GM12878 (cell line): ENCODE results near the gene RHBDF2. TPM values are rescaled to one million over a fixed set of nuclear protein-coding genes. Genes with fewer than 3 reads are reported as not detected.

ENCODE experiments used
- ATAC-seq: fragments of 200-7000 bp; cut with Tn5 transposase; 3 replicates; pipeline ENCODE4 v1.9.1; 2020; ENCODE audit warnings: mild to moderate bottlenecking, moderate library complexity
- BruUV-seq: library from RNA; stranded (reverse); fragments of 400-500 nt; replicated peaks from 2 replicates; lab custom pipeline; 2021; lab: Mats Ljungman, UMichigan
- CTCF ChIA-PET: fragments of 300-600 bp; sonication (Branson Sonifier 250); formaldehyde crosslinking; extraction: SDS; loops from one replicate; lab custom pipeline; 2021; ENCODE audit warnings: inconsistent platforms; lab: Yijun Ruan, JAX
- POLR2A ChIA-PET: fragments of 350-600 bp; formaldehyde crosslinking; extraction: SDS; loops from one replicate; lab custom pipeline; 2021; ENCODE audit warnings: inconsistent platforms; lab: Charles Lee
- RAD21 ChIA-PET: fragments of 300-600 bp; sonication (Branson Sonifier 250); formaldehyde crosslinking; loops from one replicate; lab custom pipeline; 2023; ENCODE audit warnings: antibody characterized with exemption; ENCODE audit not compliant: unreplicated experiment; lab: Charles Lee
- SMC1A ChIA-PET: fragments of 300-600 bp; sonication (Branson Sonifier 250); formaldehyde crosslinking; loops from one replicate; lab custom pipeline; 2023; ENCODE audit not compliant: unreplicated experiment, uncharacterized antibody; lab: Charles Lee
- DNase-seq: peaks from one replicate; pipeline ENCODE4 v3.0.0-alpha.2; 2011; ENCODE audit warnings: low read depth, low spot score
- FAIRE-seq: peaks from 3 replicates; lab custom pipeline; 2011; peaks lifted over from hg19 to GRCh38; lab: Jason Lieb, UNC
- H2AFZ ChIP-seq: 2 replicates; pipeline ENCODE4 v1.6.0; 2011; ENCODE audit warnings: low read depth, low read length, control low read depth; ENCODE audit not compliant: control insufficient read depth
- H3K27ac ChIP-seq: 2 replicates; pipeline ENCODE4 v1.5.1; 2011; ENCODE audit warnings: control low read depth; ENCODE audit not compliant: control insufficient read depth, insufficient read depth
- H3K27me3 ChIP-seq, 2 experiments: replicated peaks in 1 of 2; 2 replicates each; pipeline versions ENCODE4 v1.6.0 to v1.6.1; 2011; ENCODE audit warnings: low read length in 1 of 2; ENCODE audit not compliant: control insufficient read depth in 2 of 2, insufficient read depth in 2 of 2
- H3K36me3 ChIP-seq, 2 experiments: 2 replicates each; pipeline ENCODE4 v1.5.1; 2011; ENCODE audit warnings: low read length in 1 of 2; ENCODE audit not compliant: control insufficient read depth in 2 of 2, insufficient read depth in 2 of 2
- H3K4me1 ChIP-seq: 2 replicates; pipeline ENCODE4 v1.6.1; 2011; ENCODE audit warnings: mild to moderate bottlenecking, low read length, moderate library complexity, mixed read lengths; ENCODE audit not compliant: control insufficient read depth, insufficient read depth
- H3K4me2 ChIP-seq: 2 replicates; pipeline ENCODE4 v1.6.0; 2011; ENCODE audit warnings: control low read depth; ENCODE audit not compliant: control insufficient read depth, insufficient read depth
- H3K4me3 ChIP-seq: fragments of 200-600 bp; sonication (generic); 2 replicates; pipeline ENCODE4 v1.5.1; 2016
- H3K79me2 ChIP-seq: 2 replicates; pipeline ENCODE4 v1.6.0; 2011; ENCODE audit warnings: low read length; ENCODE audit not compliant: control insufficient read depth, insufficient read depth
- H3K9ac ChIP-seq: 2 replicates; pipeline ENCODE4 v1.8.0; 2011; ENCODE audit warnings: low read length, control low read depth, mixed read lengths; ENCODE audit not compliant: control insufficient read depth, insufficient read depth
- H3K9me3 ChIP-seq: replicated peaks from 3 replicates; pipeline ENCODE4 v1.5.1; 2011; ENCODE audit warnings: mild to moderate bottlenecking, low read length; ENCODE audit not compliant: control insufficient read depth, insufficient read depth
- H4K20me1 ChIP-seq: 2 replicates; pipeline ENCODE4 v1.6.0; 2011; ENCODE audit not compliant: control insufficient read depth, insufficient read depth
- ASH2L ChIP-seq: fragments of 300-600, 200-600 bp; sonication (generic); IDR thresholded peaks from 2 replicates; pipeline ENCODE4 v1.6.1; 2017; ENCODE audit warnings: low read depth, mild to moderate bottlenecking, borderline replicate concordance
- BACH1 ChIP-seq: fragments of 450-650 bp; IDR thresholded peaks from 2 replicates; pipeline ENCODE4 v1.6.1; 2017; ENCODE audit warnings: mild to moderate bottlenecking, borderline replicate concordance
- BCL11A ChIP-seq: IDR thresholded peaks from 2 replicates; pipeline ENCODE4 v1.6.1; 2011; ENCODE audit warnings: low read depth, low read length
- E2F4 ChIP-seq: IDR thresholded peaks from 2 replicates; pipeline ENCODE4 v1.6.1; 2012; ENCODE audit warnings: low read depth, low read length, improper control_type of control experiment
- E2F8 ChIP-seq: fragments of 450-650 bp; IDR thresholded peaks from 2 replicates; pipeline ENCODE4 v1.6.1; 2018; ENCODE audit warnings: mild to moderate bottlenecking, low read depth, moderate library complexity; ENCODE audit not compliant: partially characterized antibody
- FOS ChIP-seq: IDR thresholded peaks from 3 replicates; pipeline ENCODE4 v1.6.1; 2011; ENCODE audit warnings: borderline replicate concordance; ENCODE audit not compliant: insufficient read length; ENCODE audit errors: extremely low read depth
- HDAC6 ChIP-seq: fragments of 200-600 bp; sonication (generic); IDR thresholded peaks from one replicate; pipeline ENCODE4 v1.8.0; 2017; ENCODE audit warnings: antibody characterized with exemption; ENCODE audit not compliant: unreplicated experiment
- JUNB ChIP-seq: IDR thresholded peaks from 2 replicates; pipeline ENCODE4 v1.6.1; 2016; ENCODE audit warnings: antibody characterized with exemption, mild to moderate bottlenecking
- PML ChIP-seq: IDR thresholded peaks from 2 replicates; pipeline ENCODE4 v1.6.1; 2012; ENCODE audit warnings: low read length, inconsistent platforms
- RELB ChIP-seq: fragments of 450-650 bp; IDR thresholded peaks from 2 replicates; pipeline ENCODE4 v1.6.1; 2017; ENCODE audit warnings: low read depth, mild to moderate bottlenecking, moderate library complexity
- TAF1 ChIP-seq: IDR thresholded peaks from 2 replicates; pipeline ENCODE4 v1.6.1; 2011; ENCODE audit warnings: mild to moderate bottlenecking, low read depth, low read length, borderline replicate concordance
- TARDBP ChIP-seq: IDR thresholded peaks from 2 replicates; pipeline ENCODE4 v1.6.1; 2016; ENCODE audit warnings: borderline replicate concordance
- TCF3 ChIP-seq: IDR thresholded peaks from 2 replicates; pipeline ENCODE4 v1.6.1; 2012; ENCODE audit warnings: low read depth, mild to moderate bottlenecking, low read length, borderline replicate concordance; ENCODE audit not compliant: insufficient read depth
- ZZZ3 ChIP-seq: IDR thresholded peaks from 2 replicates; pipeline ENCODE4 v1.6.1; 2011; ENCODE audit warnings: low read depth; ENCODE audit not compliant: control insufficient read depth, insufficient read length
- WGBS: methylation state at CpG from one replicate; pipeline ENCODE4 v1.1.6; 2016; ENCODE audit warnings: low lambda C conversion rate; ENCODE audit not compliant: insufficient replicate concordance, insufficient coverage; ENCODE audit errors: missing lambda C conversion rate; 5-methylcytosine and 5-hydroxymethylcytosine counted together
- in situ Hi-C: fragments of 300-500 bp; cut with MboI; formaldehyde crosslinking; loops from 9 replicates; pipeline ENCODE4 v1.14.3; 2018; ENCODE audit warnings: mixed read lengths
- intact Hi-C: fragments of 100-400 bp; cut with micrococcal nuclease; formaldehyde crosslinking; loops from one replicate; pipeline ENCODE4 v1.14.2; 2022; ENCODE audit not compliant: unreplicated experiment
- polyA plus RNA-seq, 11 experiments: library from polyadenylated mRNA; depleted of rRNA in 4 of 11; unstranded in 6 of 11; stranded (reverse) in 5 of 11; fragments of >200 nt; fragmentation: Nextera tagmentation in 4 of 11; fragmentation: Illumina TruSeq in 1 of 11; extraction: Ambion mirVana in 4 of 11; extraction: Trizol in 1 of 11; gene quantifications; 1 replicate in 1 of 11; 2 replicates in 10 of 11; pipeline versions ENCODE4 v1.2.1 to v1.2.3, GENCODE V29; 2011 to 2016; ENCODE audit warnings: inconsistent platforms in 2 of 11, missing spikeins in 2 of 11, low read depth in 1 of 11
- total RNA-seq, 4 experiments: library from RNA; depleted of rRNA in 3 of 4; stranded (reverse); fragments of >200 nt in 3 of 4; fragmentation: Illumina TruSeq in 1 of 4; extraction: Trizol in 1 of 4; gene quantifications; 2 replicates each; pipeline versions ENCODE4 v1.2.1 to v1.2.3, GENCODE V29; 2013 to 2021

Gene RHBDF2
- total and polyA plus RNA-seq, 10 of the 15 experiments (the other 5 are each of a cell fraction or from before 2014, with no cell fraction given): 0.97 to 43.0 (median 18.7) TPM

GRCh38 chr17:76512366-76513305, 11.4 kb upstream of the RHBDF2 start:
- H3K36me3 ChIP-seq: no peaks in the 10 kb centered on the region
- no peak overlapping the region for H3K4me3 ChIP-seq
- no peaks in the 10 kb centered on the region for H4K20me1 ChIP-seq
- RAD21 ChIA-PET: interaction anchor here (1.2 kb wide), 2 partner anchors 10 to 19 kb away, joined by 3 read pairs; no protein-coding TSS in a partner anchor
- H3K9ac ChIP-seq: no peak overlapping the region
- peaks cover 18% of the 10 kb centered on the region for H3K4me1 ChIP-seq
- CTCF ChIA-PET: interaction anchor here (0.7 to 7.8 kb wide), 5 partner anchors 32 to 182 kb away, joined by 3 to 65 read pairs (median 4); no protein-coding TSS in a partner anchor
- in situ Hi-C loops (no loop called here), intact Hi-C loops (no loop called here)
- no TSS peak for BruUV-seq
- no peaks in the 10 kb centered on the region for H3K27me3 ChIP-seq
- TF ChIP-seq E2F8 (no peak), BACH1 (no peak), JUNB (no peak), PML (no peak), FOS (no peak), TCF3 (no peak), ZZZ3 (no peak), TARDBP (no peak), TAF1 (no peak), HDAC6 (no peak), ASH2L (no peak), RELB (no peak), BCL11A (no peak), E2F4 (no peak)
- TF ChIP-seq, all 136 proteins: peak for 0
- FAIRE-seq: no peak
- ChIA-PET SMC1A (interaction anchor here (0.9 to 2.7 kb wide), 4 partner anchors 15 to 100 kb away, joined by 3 to 10 read pairs (median 4); partner anchors contain the start of gene AANAT), POLR2A (no interaction called here)
- H3K79me2 ChIP-seq: no peaks in the 10 kb centered on the region
- DNase-seq: no peak
- no peak overlapping the region for H3K4me2 ChIP-seq
- ATAC-seq: no peak
- H3K9me3 ChIP-seq: no peaks in the 10 kb centered on the region
- H2AFZ ChIP-seq: no peak overlapping the region
- H3K27ac ChIP-seq: no peak overlapping the region
- 72% methylated on average over 22 of the region's 22 CpGs for WGBS
